SU-DHL-6 (cell line): ENCODE results near the gene EDRF1.

ENCODE experiments used
- EZH2phosphoT487 ChIP-seq: fragments of 200-600 bp; sonication (generic), shearing (Covaris generic); conservative IDR thresholded peaks from 2 replicates; pipeline ENCODE4 v1.6.1; 2018; ENCODE audit warnings: mild to moderate bottlenecking, antibody characterized with exemption, low read length, moderate library complexity, mixed read lengths
- TF ChIP-seq, protein P1 (sequence below): fragments of 200-600 bp; sonication (generic); IDR thresholded peaks from one replicate; pipeline ENCODE4 v1.5.1; 2017; ENCODE audit warnings: antibody characterized with exemption, mild to moderate bottlenecking, low read length, moderate library complexity; ENCODE audit not compliant: insufficient read depth, poor library complexity, severe bottlenecking

DNA sequence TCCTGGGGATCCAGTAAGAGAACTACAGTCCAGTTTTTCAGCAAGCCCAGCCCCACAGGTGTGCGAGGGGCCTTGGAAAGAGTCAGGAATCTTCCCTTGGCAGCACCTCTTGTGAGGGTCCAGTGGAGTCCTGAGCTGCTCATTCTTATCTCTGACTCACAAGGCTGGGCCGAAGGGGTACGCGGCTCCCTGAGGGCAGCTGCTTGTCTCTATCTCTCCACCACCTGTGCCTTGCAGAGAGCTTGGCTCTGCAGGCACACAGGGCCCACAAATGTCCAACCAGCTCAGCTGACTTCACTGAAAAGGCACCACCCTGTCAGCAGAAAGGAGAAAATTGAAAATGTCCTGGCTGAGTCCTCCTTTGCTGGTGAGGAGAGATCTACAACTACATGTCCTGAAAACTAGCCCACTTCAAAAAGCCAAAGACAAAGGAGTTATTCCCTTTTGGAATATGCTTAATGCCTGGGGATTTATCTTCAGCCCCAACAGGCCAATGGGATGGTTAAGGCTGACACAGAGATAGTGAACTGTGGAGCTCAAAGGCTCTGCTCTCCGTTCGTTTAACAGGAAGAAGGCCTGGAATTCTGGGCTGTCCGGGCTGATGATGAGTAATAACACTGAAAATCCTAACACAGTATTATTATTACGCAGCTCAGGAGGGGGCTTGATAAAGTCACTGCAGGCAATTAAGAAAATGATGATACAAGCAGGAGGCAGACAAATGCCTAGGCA is 80.1 kb downstream of the EDRF1 start:
- TF ChIP-seq, protein P1, sequence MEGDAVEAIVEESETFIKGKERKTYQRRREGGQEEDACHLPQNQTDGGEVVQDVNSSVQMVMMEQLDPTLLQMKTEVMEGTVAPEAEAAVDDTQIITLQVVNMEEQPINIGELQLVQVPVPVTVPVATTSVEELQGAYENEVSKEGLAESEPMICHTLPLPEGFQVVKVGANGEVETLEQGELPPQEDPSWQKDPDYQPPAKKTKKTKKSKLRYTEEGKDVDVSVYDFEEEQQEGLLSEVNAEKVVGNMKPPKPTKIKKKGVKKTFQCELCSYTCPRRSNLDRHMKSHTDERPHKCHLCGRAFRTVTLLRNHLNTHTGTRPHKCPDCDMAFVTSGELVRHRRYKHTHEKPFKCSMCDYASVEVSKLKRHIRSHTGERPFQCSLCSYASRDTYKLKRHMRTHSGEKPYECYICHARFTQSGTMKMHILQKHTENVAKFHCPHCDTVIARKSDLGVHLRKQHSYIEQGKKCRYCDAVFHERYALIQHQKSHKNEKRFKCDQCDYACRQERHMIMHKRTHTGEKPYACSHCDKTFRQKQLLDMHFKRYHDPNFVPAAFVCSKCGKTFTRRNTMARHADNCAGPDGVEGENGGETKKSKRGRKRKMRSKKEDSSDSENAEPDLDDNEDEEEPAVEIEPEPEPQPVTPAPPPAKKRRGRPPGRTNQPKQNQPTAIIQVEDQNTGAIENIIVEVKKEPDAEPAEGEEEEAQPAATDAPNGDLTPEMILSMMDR: no peak
- no peak for TF ChIP-seq EZH2phosphoT487
